Activated CD8-positive, alpha-beta T cell treated with anti-CD3 and anti-CD28 coated beads for 36 hours (primary cell): ENCODE data around the gene ACOX2. TPM values are rescaled to one million over a fixed set of nuclear protein-coding genes. Genes with fewer than 3 reads are reported as not detected.

Source experiments
- ATAC-seq: fragments of 200-7000 bp; cut with Tn5 transposase; one replicate; pipeline ENCODE4 v1.10.0; 2021; ENCODE audit warnings: mild to moderate bottlenecking, moderate library complexity
- CTCF ChIA-PET: fragments of 350-600 bp; sonication (Branson Sonifier 250); formaldehyde crosslinking; loops from one replicate; lab custom pipeline; 2021; ENCODE audit warnings: antibody characterized with exemption; lab: Charles Lee
- POLR2A ChIA-PET: fragments of 350-600 bp; sonication (Branson Sonifier 250); formaldehyde crosslinking; loops from one replicate; lab custom pipeline; 2021; ENCODE audit warnings: antibody characterized with exemption; lab: Charles Lee
- DNase-seq: peaks from one replicate; pipeline ENCODE4 v3.0.0-alpha.2; 2020
- H3K27ac Mint-ChIP-seq: one replicate; pipeline ENCODE4 v1.8.0; 2021; ENCODE audit warnings: mild to moderate bottlenecking, mixed read lengths
- H3K27me3 Mint-ChIP-seq: one replicate; pipeline ENCODE4 v1.8.0; 2021; ENCODE audit warnings: mixed read lengths
- H3K36me3 Mint-ChIP-seq: one replicate; pipeline ENCODE4 v1.8.0; 2021; ENCODE audit warnings: low read depth, mixed read lengths
- H3K4me1 Mint-ChIP-seq: one replicate; pipeline ENCODE4 v1.8.0; 2021; ENCODE audit warnings: low read depth, mixed read lengths
- H3K4me3 Mint-ChIP-seq: one replicate; pipeline ENCODE4 v1.8.0; 2021; ENCODE audit warnings: mild to moderate bottlenecking, moderate library complexity, mixed read lengths
- H3K9me3 Mint-ChIP-seq: one replicate; pipeline ENCODE4 v1.8.0; 2021; ENCODE audit warnings: mixed read lengths
- CTCF ChIP-seq: fragments of 200-600 bp; IDR thresholded peaks from one replicate; pipeline ENCODE4 v1.8.0; 2022; ENCODE audit warnings: antibody characterized with exemption, mild to moderate bottlenecking
- intact Hi-C: fragments of 100-400 bp; cut with micrococcal nuclease; formaldehyde crosslinking; loops from one replicate; pipeline ENCODE4 v1.10.0; 2022
- total RNA-seq, 2 experiments: library from RNA; stranded (reverse); gene quantifications; one replicate each; pipeline ENCODE4 v1.2.3, GENCODE V29; 2021

ACOX2 gene
- total RNA-seq, 2 experiments from 2014 or later, result not detected

GRCh38 chr3:58502872-58503271 lies 34.1 kb downstream of the ACOX2 start:
- no peaks in the 10 kb centered on the region for H3K27me3 Mint-ChIP-seq
- POLR2A ChIA-PET, result no interaction called here
- DNase-seq, result no peak
- H3K27ac Mint-ChIP-seq, result no peak overlapping the region
- ATAC-seq, result no peak
- CTCF ChIA-PET, result interaction anchor here (0.6 to 0.7 kb wide), 2 partner anchors 39 to 827 kb away, joined by 3 to 4 read pairs; no protein-coding TSS in a partner anchor
- peaks cover 17% of the 10 kb centered on the region for H3K36me3 Mint-ChIP-seq
- no peaks in the 10 kb centered on the region for H3K9me3 Mint-ChIP-seq
- peaks cover 7% of the 10 kb centered on the region for H3K4me1 Mint-ChIP-seq
- no peak for TF ChIP-seq CTCF
- H3K4me3 Mint-ChIP-seq, result no peak overlapping the region
- intact Hi-C loops, result no loop called here

GRCh38 chr3:58497097-58497496 lies 39.9 kb downstream of the ACOX2 start:
- Mint-ChIP-seq H3K4me3 (no peak overlapping the region), H3K9me3 (no peaks in the 10 kb centered on the region), H3K36me3 (peaks cover 15% of the 10 kb centered on the region), H3K4me1 (peaks cover 41% of the 10 kb centered on the region), H3K27ac (no peak overlapping the region), H3K27me3 (no peaks in the 10 kb centered on the region)
- intact Hi-C loops, result loop anchor here (5.0 kb wide), 1 partner anchor 35 kb away; no protein-coding TSS in a partner anchor
- ChIA-PET POLR2A (no interaction called here), CTCF (interaction anchor here (0.9 kb wide), 1 partner anchor 19 kb away, joined by 3 read pairs; no protein-coding TSS in a partner anchor)
- no peak for TF ChIP-seq CTCF
- DNase-seq, result no peak
- no peak for ATAC-seq

DNA sequence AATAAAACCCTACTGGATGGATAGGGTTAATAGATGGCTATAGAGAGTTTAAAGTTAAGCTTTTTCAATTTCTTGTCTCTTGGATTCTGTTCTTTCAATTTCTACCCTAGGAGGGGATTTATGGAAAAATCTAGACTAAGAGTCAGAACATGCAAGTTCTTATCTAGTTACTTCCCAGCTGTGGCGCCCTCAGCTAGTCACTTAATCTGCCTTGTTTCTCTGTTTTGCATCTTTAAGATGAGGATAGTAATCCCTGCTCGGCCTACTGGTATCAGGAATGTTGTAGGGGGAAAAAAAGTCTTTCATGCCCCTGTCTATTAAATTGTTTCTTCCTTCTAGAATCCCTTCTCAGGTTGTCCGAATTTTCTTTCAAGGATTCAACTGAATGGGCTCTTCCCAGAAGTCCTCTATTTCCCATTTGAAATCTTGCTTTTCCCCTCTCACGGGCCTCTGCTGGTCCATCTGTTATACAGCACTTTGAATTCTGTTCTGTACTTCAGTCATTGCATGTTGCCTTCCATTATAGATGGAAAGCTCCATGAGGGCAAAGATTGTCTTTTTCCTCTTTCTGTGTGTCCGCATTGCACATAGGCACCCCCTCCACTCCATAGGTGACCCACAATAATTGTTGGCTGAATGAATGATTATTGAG lies 40.7 kb downstream of the ACOX2 start:
- Mint-ChIP-seq H3K27ac (no peak overlapping the region), H3K4me1 (peaks cover 43% of the 10 kb centered on the region), H3K9me3 (no peaks in the 10 kb centered on the region), H3K27me3 (no peaks in the 10 kb centered on the region), H3K36me3 (peaks cover 11% of the 10 kb centered on the region), H3K4me3 (no peak overlapping the region)
- ATAC-seq (no peak), DNase-seq (no peak)
- intact Hi-C loops, result loop anchor here (5.0 kb wide), 1 partner anchor 34 kb away; no protein-coding TSS in a partner anchor
- CTCF ChIA-PET, result interaction anchor here (1.2 kb wide), 1 partner anchor 190 kb away, joined by 5 read pairs; the partner anchor contains the start of genes HTD2 and RPP14
- no peak for TF ChIP-seq CTCF
- POLR2A ChIA-PET, result interaction anchor here (0.6 kb wide), 1 partner anchor 1145 kb away, joined by 3 read pairs; no protein-coding TSS in a partner anchor

- peaks cover 47% of the 10 kb centered on the region for H3K4me1 Mint-ChIP-seq
- CTCF ChIA-PET, result interaction anchor here (0.7 to 1.3 kb wide), 4 partner anchors 21 to 80 kb away, joined by 3 to 6 read pairs (median 3); no protein-coding TSS in a partner anchor
- no peak for TF ChIP-seq CTCF
Measured at GRCh38 chr3:58495101-58495500, 41.9 kb downstream of the ACOX2 start.

GRCh38 chr3:58494107-58494506 lies 42.9 kb downstream of the ACOX2 start:
- H3K9me3 Mint-ChIP-seq, result no peaks in the 10 kb centered on the region
- H3K4me3 Mint-ChIP-seq, result no peak overlapping the region

More at GRCh38 chr3:58495101-58495500, 41.9 kb downstream of the ACOX2 start:
- Mint-ChIP-seq H3K27ac (no peak overlapping the region), H3K36me3 (peaks cover 2% of the 10 kb centered on the region), H3K4me3 (no peak overlapping the region), H3K9me3 (no peaks in the 10 kb centered on the region), H3K27me3 (no peaks in the 10 kb centered on the region)
- DNase-seq, result no peak
- POLR2A ChIA-PET, result no interaction called here
- ATAC-seq, result no peak
- intact Hi-C loops, result loop anchor here (5.0 kb wide), 1 partner anchor 33 kb away; no protein-coding TSS in a partner anchor

More at GRCh38 chr3:58494107-58494506, 42.9 kb downstream of the ACOX2 start:
- no peak for TF ChIP-seq CTCF
- peaks cover 2% of the 10 kb centered on the region for H3K27me3 Mint-ChIP-seq
- DNase-seq (no peak), ATAC-seq (no peak)
- no peak overlapping the region for H3K27ac Mint-ChIP-seq
- ChIA-PET CTCF (interaction anchor here (1.0 to 3.9 kb wide), 6 partner anchors 21 to 188 kb away, joined by 3 to 30 read pairs (median 4); partner anchors contain the start of genes HTD2 and RPP14), POLR2A (interaction anchor here (1.7 kb wide), 1 partner anchor 24 kb away, joined by 3 read pairs; no protein-coding TSS in a partner anchor)
- peaks cover 2% of the 10 kb centered on the region for H3K36me3 Mint-ChIP-seq
- peaks cover 48% of the 10 kb centered on the region for H3K4me1 Mint-ChIP-seq
- intact Hi-C loops, result loop anchor here (5.0 kb wide), 1 partner anchor 38 kb away; no protein-coding TSS in a partner anchor
